Measurements from ENCODE around the gene GALT. TPM values are rescaled to one million over a fixed set of nuclear protein-coding genes. Genes with fewer than 3 reads are reported as not detected.

GALT gene
- total and polyA plus RNA-seq, 2 of the 4 experiments (the other 2 are of a cell fraction): 15.8 to 34.6 TPM

GRCh38 chr9:34647651-34648050 is 1.2 kb downstream of the GALT start:
- Histone ChIP-seq H3K23ac (ENCODE audit: low read depth, low read length) (peak overlapping the region; percentile 37; the same call in 1 of the 2 replicates), H3K9me1 (ENCODE audit: insufficient read depth, low read length) (peaks cover 25% of the 10 kb centered on the region), H4K8ac (ENCODE audit: low read depth in 2 of 2, low read length in 2 of 2) (peak overlapping the region; percentile 80 to 85; a peak in 2 of 4 replicates), H3K4ac (ENCODE audit: low read depth, low read length) (peak overlapping the region; percentile 73; the same call in 1 of the 2 replicates), H3K27me3 (ENCODE audit: control insufficient read depth, insufficient read depth, low read length) (no peaks in the 10 kb centered on the region), H4K20me1 (ENCODE audit: insufficient read depth, low read length) (no peaks in the 10 kb centered on the region), H3K4me1 (ENCODE audit: control insufficient read depth, insufficient read depth, low read length) (peaks cover 24% of the 10 kb centered on the region), H2BK20ac (ENCODE audit: low read depth, low read length) (no peak overlapping the region), H2BK15ac (ENCODE audit: low read depth, low read length) (no peak overlapping the region), H3K56ac (ENCODE audit: extremely low read depth, insufficient read depth, low read length) (no peak overlapping the region), H2BK5ac (ENCODE audit: low read depth, low read length, poor library complexity, severe bottlenecking) (no peak overlapping the region), H3K4me3 (ENCODE audit: insufficient read depth, low read depth, low read length) (peak overlapping the region; percentile 76), H3K79me1 (ENCODE audit: low read depth in 1 of 2, low read length in 2 of 2) (peaks cover 15 to 41% of the 10 kb centered on the region in 2 experiments), H4K5ac (ENCODE audit: low read depth, low read length) (no peak overlapping the region), H3K4me2 (ENCODE audit: low read depth, low read length) (peak overlapping the region; percentile 89), H3K18ac (ENCODE audit: low read depth, low read length) (no peak overlapping the region), H3K9me3 (ENCODE audit: control insufficient read depth, insufficient read depth, low read length) (no peaks in the 10 kb centered on the region), H2AFZ (replicated peaks; ENCODE audit: low read length, poor library complexity) (peak overlapping the region; percentile 99), H3K27ac (ENCODE audit: insufficient read depth, low read length) (peak overlapping the region; percentile 82; the same call in 1 of the 2 replicates), H2AK9ac (replicated peaks; ENCODE audit: low read depth, low read length, poor library complexity) (peak overlapping the region; percentile 93), H2BK120ac (ENCODE audit: low read depth, low read length) (no peak overlapping the region), H3K14ac (replicated peaks; ENCODE audit: low read depth, low read length) (peak overlapping the region; percentile 55), H4K91ac (ENCODE audit: insufficient read depth, low read depth, low read length) (0 out of 2 replicates have a peak overlapping the region, but pooled peaks have one; percentile 7), H3K36me3 (ENCODE audit: control insufficient read depth, insufficient read depth, low read length) (peaks cover 16% of the 10 kb centered on the region), H3K9ac (ENCODE audit: low read depth, low read length) (peak overlapping the region; percentile 86), H2AK5ac (ENCODE audit: low read depth, low read length) (peak overlapping the region; percentile 29; the same call in 1 of the 2 replicates)
- POLR2A ChIA-PET (ENCODE audit: unreplicated experiment): no interaction called here
- dilution Hi-C loops (cut with HindIII; ENCODE audit: low sequenced_read_pairs, unreplicated experiment): no loop called here
- CTCF ChIA-PET: no interaction called here
- intact Hi-C loops (cut with micrococcal nuclease): loop anchor here (2.0 kb wide), 1 partner anchor 55 kb away; no protein-coding TSS in a partner anchor
- BruUV-seq (replicated peaks): no TSS peak
- in situ Hi-C loops (cut with MboI; ENCODE audit: low sequenced_read_pairs): no loop called here
- TF ChIP-seq USF2 (IDR thresholded peaks at IDR 0.05; ENCODE audit: low read depth, low read length): no peak
- TF ChIP-seq ELK1 (IDR thresholded peaks at IDR 0.05; ENCODE audit: borderline replicate concordance, low read depth, low read length): no peak
- TF ChIP-seq MAFK (IDR thresholded peaks at IDR 0.05; ENCODE audit: low read depth, low read length): no peak
- TF ChIP-seq FOS (IDR thresholded peaks at IDR 0.05; ENCODE audit: low read depth, low read length): no peak
- TF ChIP-seq SMC3 (IDR thresholded peaks at IDR 0.05; ENCODE audit: low read depth, low read length): no peak
- TF ChIP-seq CEBPB (IDR thresholded peaks at IDR 0.05; ENCODE audit: low read depth, low read length): no peak
- ATAC-seq (ENCODE audit: low read depth) (no peak), DNase-seq (no peak)
- 67% methylated on average over 2 of the region's 10 CpGs; no CpG with 5 or more reads in 1 of the 2 experiments for WGBS, 2 experiments (ENCODE audit: extremely low coverage in 2 of 2, insufficient read length in 1 of 2)
